ENCODE results near the gene RGS7BP. TPM values are rescaled to one million over a fixed set of nuclear protein-coding genes. Genes with fewer than 3 reads are reported as not detected.

RGS7BP gene
- polyA plus RNA-seq, 2 of the 4 experiments (the other 2 are of a cell fraction), result not detected

DNA sequence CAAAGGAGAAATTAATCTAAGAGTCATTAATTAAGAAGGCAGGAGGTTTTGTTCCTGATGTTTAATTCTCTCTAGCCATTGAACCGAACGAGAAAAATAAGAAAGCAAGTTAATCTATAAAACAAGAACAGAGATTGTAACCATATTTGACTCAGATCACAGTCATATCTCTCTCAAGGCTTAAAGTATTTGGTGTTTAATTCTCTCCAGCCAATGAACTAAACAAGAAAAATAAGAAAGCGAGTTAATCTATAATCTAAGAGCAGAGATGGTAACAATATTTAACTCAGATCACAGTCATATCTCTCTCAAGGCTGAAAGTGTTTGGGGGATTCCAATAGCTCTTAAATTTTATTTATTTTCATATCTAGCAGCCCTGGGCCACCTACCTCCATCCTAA, 110.1 kb downstream of the RGS7BP start:
- no peak overlapping the region for H3K4me3 ChIP-seq
- FAIRE-seq (no peak), ATAC-seq (no peak), DNase-seq (ENCODE audit: low read depth in 1 of 2, low spot score in 1 of 2) (no peak)
- H3K4me2 ChIP-seq, result no peak overlapping the region
- TF ChIP-seq ZNF302 (CRISPR knock-in tag; IDR thresholded peaks at IDR 0.05) (no peak), PHF8 (IDR thresholded peaks at IDR 0.05; ENCODE audit: borderline replicate concordance, low read depth) (no peak), JUNB (IDR thresholded peaks at IDR 0.05) (no peak), GATA3 (IDR thresholded peaks at IDR 0.05; ENCODE audit: borderline replicate concordance) (no peak), ZFP36 (IDR thresholded peaks at IDR 0.05; ENCODE audit: borderline replicate concordance, partially characterized antibody) (no peak), EP300 (IDR thresholded peaks at IDR 0.05) (no peak), PBX3 (IDR thresholded peaks at IDR 0.05) (no peak), RARB (CRISPR knock-in tag; IDR thresholded peaks at IDR 0.05) (no peak), EHF (CRISPR knock-in tag; IDR thresholded peaks at IDR 0.05) (no peak), RFX5 (IDR thresholded peaks at IDR 0.05) (no peak), RNF2 (IDR thresholded peaks at IDR 0.05; ENCODE audit: borderline replicate concordance, low read depth) (no peak), HEYL (CRISPR knock-in tag; IDR thresholded peaks at IDR 0.05) (no peak), CTCF (IDR thresholded peaks at IDR 0.05) (no peak), ESRRA (IDR thresholded peaks at IDR 0.05; ENCODE audit: borderline replicate concordance, low read length) (no peak), FOSL2 (IDR thresholded peaks at IDR 0.05) (no peak), FOSL2 (CRISPR knock-in tag; IDR thresholded peaks at IDR 0.05) (no peak), CHD2 (IDR thresholded peaks at IDR 0.05; ENCODE audit: low read length, partially characterized antibody) (no peak), POLR2A (IDR thresholded peaks at IDR 0.05; ENCODE audit: low read length) (no peak), HOXB5 (CRISPR knock-in tag; IDR thresholded peaks at IDR 0.05) (no peak)
- TF ChIP-seq, protein P1, sequence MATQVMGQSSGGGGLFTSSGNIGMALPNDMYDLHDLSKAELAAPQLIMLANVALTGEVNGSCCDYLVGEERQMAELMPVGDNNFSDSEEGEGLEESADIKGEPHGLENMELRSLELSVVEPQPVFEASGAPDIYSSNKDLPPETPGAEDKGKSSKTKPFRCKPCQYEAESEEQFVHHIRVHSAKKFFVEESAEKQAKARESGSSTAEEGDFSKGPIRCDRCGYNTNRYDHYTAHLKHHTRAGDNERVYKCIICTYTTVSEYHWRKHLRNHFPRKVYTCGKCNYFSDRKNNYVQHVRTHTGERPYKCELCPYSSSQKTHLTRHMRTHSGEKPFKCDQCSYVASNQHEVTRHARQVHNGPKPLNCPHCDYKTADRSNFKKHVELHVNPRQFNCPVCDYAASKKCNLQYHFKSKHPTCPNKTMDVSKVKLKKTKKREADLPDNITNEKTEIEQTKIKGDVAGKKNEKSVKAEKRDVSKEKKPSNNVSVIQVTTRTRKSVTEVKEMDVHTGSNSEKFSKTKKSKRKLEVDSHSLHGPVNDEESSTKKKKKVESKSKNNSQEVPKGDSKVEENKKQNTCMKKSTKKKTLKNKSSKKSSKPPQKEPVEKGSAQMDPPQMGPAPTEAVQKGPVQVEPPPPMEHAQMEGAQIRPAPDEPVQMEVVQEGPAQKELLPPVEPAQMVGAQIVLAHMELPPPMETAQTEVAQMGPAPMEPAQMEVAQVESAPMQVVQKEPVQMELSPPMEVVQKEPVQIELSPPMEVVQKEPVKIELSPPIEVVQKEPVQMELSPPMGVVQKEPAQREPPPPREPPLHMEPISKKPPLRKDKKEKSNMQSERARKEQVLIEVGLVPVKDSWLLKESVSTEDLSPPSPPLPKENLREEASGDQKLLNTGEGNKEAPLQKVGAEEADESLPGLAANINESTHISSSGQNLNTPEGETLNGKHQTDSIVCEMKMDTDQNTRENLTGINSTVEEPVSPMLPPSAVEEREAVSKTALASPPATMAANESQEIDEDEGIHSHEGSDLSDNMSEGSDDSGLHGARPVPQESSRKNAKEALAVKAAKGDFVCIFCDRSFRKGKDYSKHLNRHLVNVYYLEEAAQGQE (IDR thresholded peaks at IDR 0.05), result no peak
- POLR2A ChIA-PET, result no interaction called here
- CTCF ChIA-PET, result interaction anchor here (1.9 kb wide), 1 partner anchor 387 kb away, joined by 5 read pairs; no protein-coding TSS in a partner anchor
- H3K4me1 ChIP-seq, result no peaks in the 10 kb centered on the region
- 0% methylated on average over 3 of the region's 3 CpGs for WGBS (ENCODE audit: missing lambda C conversion rate)
- H3K9me3 ChIP-seq, result no peaks in the 10 kb centered on the region
- no peak overlapping the region for H3K27ac ChIP-seq

DNA sequence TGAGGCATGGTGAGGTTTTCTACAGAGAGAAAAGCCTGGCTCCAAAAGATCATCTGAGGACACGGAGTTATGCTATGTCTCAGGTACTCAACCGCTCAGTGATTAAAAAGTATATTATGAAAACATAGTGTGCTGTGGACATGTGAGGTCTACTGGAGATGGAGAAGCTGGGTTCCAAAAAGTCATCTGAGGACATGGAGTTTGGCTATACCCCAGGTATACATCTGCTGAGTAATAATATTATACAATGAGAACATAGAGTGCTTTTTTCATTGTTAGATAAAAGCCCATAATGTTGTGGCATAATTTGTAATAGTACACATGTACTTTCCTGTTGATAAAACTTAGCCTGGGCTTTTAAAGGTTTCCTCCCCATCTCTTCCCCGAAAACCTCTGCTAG, 113.8 kb downstream of the RGS7BP start:
- Histone ChIP-seq H3K4me1 (no peaks in the 10 kb centered on the region), H3K4me3 (no peak overlapping the region), H3K4me2 (no peak overlapping the region), H3K9me3 (no peaks in the 10 kb centered on the region), H3K27ac (no peak overlapping the region)
- FAIRE-seq (no peak), ATAC-seq (no peak), DNase-seq (ENCODE audit: low read depth in 1 of 2, low spot score in 1 of 2) (no peak)
- POLR2A ChIA-PET, result no interaction called here
- CTCF ChIA-PET, result interaction anchor here (1.2 kb wide), 1 partner anchor 16 kb away, joined by 4 read pairs; no protein-coding TSS in a partner anchor
- 32% methylated on average over 3 of the region's 3 CpGs for WGBS (ENCODE audit: missing lambda C conversion rate)
- no peak for TF ChIP-seq SMC3 (IDR thresholded peaks at IDR 0.05)
- no peak for TF ChIP-seq PBX3 (IDR thresholded peaks at IDR 0.05)
- no peak for TF ChIP-seq CHD4 (IDR thresholded peaks at IDR 0.05; ENCODE audit: borderline replicate concordance)
- no peak for TF ChIP-seq HDAC2 (IDR thresholded peaks at IDR 0.05)
- TF ChIP-seq CBX8 (IDR thresholded peaks at IDR 0.05), result no peak
- TF ChIP-seq MYC (IDR thresholded peaks at IDR 0.05; ENCODE audit: borderline replicate concordance, low read length), result no peak
- no peak for TF ChIP-seq MAFK (IDR thresholded peaks at IDR 0.05; ENCODE audit: partially characterized antibody)
- TF ChIP-seq EHF (CRISPR knock-in tag; IDR thresholded peaks at IDR 0.05), result no peak
- TF ChIP-seq HEYL (CRISPR knock-in tag; IDR thresholded peaks at IDR 0.05), result no peak
- TF ChIP-seq, protein P2, sequence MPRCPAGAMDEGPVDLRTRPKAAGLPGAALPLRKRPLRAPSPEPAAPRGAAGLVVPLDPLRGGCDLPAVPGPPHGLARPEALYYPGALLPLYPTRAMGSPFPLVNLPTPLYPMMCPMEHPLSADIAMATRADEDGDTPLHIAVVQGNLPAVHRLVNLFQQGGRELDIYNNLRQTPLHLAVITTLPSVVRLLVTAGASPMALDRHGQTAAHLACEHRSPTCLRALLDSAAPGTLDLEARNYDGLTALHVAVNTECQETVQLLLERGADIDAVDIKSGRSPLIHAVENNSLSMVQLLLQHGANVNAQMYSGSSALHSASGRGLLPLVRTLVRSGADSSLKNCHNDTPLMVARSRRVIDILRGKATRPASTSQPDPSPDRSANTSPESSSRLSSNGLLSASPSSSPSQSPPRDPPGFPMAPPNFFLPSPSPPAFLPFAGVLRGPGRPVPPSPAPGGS (IDR thresholded peaks at IDR 0.05), result no peak
- no peak for TF ChIP-seq ELK1 (IDR thresholded peaks at IDR 0.05; ENCODE audit: low read depth, low read length)
- TF ChIP-seq ZFP36 (IDR thresholded peaks at IDR 0.05; ENCODE audit: borderline replicate concordance, partially characterized antibody), result no peak
- TF ChIP-seq TP53 (CRISPR knock-in tag; IDR thresholded peaks at IDR 0.05), result no peak
